Body of pancreas (tissue), 4 donors: ENCODE results near the gene GTF2B. TPM values are rescaled to one million over a fixed set of nuclear protein-coding genes. Genes with fewer than 3 reads are reported as not detected.

Experiments used
- ATAC-seq: fragments of 150-250 bp; one replicate; pipeline ENCODE4 v1.9.1; 2016
- DNase-seq, 4 donors: peaks; one replicate each; pipeline ENCODE4 v3.0.0-alpha.2; 2019
- H3K27ac ChIP-seq, 4 donors: fragments of 200-600 bp; sonication (generic); 1 replicate in 3 of 4; 2 replicates in 1 of 4; pipeline versions ENCODE4 v1.5.1 to v1.6.1; 2016 to 2019; ENCODE audit warnings: mild to moderate bottlenecking in 1 of 4, mixed read lengths in 1 of 4, moderate library complexity in 1 of 4
- H3K27me3 ChIP-seq, 2 donors: fragments of 200-600 bp; sonication (generic); one replicate each; pipeline ENCODE4 v1.6.0; 2016; ENCODE audit warnings: mild to moderate bottlenecking in 1 of 2
- H3K36me3 ChIP-seq, 2 donors: fragments of 200-600 bp; sonication (generic); replicated peaks in 1 of 2; 2 replicates each; pipeline ENCODE4 v1.5.1; 2016; ENCODE audit warnings: low read depth in 2 of 2; ENCODE audit not compliant: insufficient read depth in 1 of 2
- H3K4me1 ChIP-seq: fragments of 200-600 bp; sonication (generic); one replicate; pipeline ENCODE4 v1.6.0; 2016
- H3K4me3 ChIP-seq, 2 donors: fragments of 200-600 bp; sonication (generic); 1 replicate in 1 of 2; 2 replicates in 1 of 2; pipeline ENCODE4 v1.5.1; 2016 to 2019
- H3K9me3 ChIP-seq, 3 donors: fragments of 200-600 bp; sonication (generic); 1 replicate in 2 of 3; 2 replicates in 1 of 3; pipeline ENCODE4 v1.5.1; 2016
- CTCF ChIP-seq, 7 experiments: fragments of 450-650 bp in 4 of 7; fragments of 200-600 bp in 3 of 7; sonication (generic) in 3 of 7; IDR thresholded peaks; one replicate each; pipeline ENCODE4 v1.5.1; 2016 to 2019; ENCODE audit warnings: antibody characterized with exemption in 7 of 7
- POLR2A ChIP-seq, 3 donors: fragments of 450-650 bp; IDR thresholded peaks; one replicate each; pipeline ENCODE4 v1.6.1; 2016; ENCODE audit warnings: antibody characterized with exemption in 3 of 3, mild to moderate bottlenecking in 2 of 3
- WGBS, 2 donors: methylation state at CpG; one replicate each; pipeline ENCODE4 v1.1.5; 2017; 5-methylcytosine and 5-hydroxymethylcytosine counted together
- intact Hi-C: fragments of 100-400 bp; cut with DNase I; formaldehyde crosslinking; loops from one replicate; pipeline ENCODE4 v1.15.1; 2023
- total RNA-seq, 2 donors: library from RNA; depleted of rRNA; stranded (reverse); fragments of >200 nt; gene quantifications; one replicate each; pipeline ENCODE4 v1.1.0, GENCODE V29; 2016

GTF2B gene
- total RNA-seq, 2 donors from 2014 or later = 5.9 to 16.9 TPM

GRCh38 chr1:88891951-88892340 lies 579 bp upstream of the GTF2B start:
- Histone ChIP-seq H3K27ac (peak overlapping the region; percentile 89 to 99 (median 94)), H3K4me3 (peak overlapping the region; percentile 56 to 88), H3K36me3 (no peaks in the 10 kb centered on the region), H3K27me3 (no peaks in the 10 kb centered on the region), H3K4me1 (peaks cover 31% of the 10 kb centered on the region), H3K9me3 (no peaks in the 10 kb centered on the region)
- WGBS, 2 donors = 11 to 19% methylated on average over 10 of the region's 10 CpGs
- no peak for DNase-seq
- no peak for TF ChIP-seq POLR2A (IDR thresholded peaks at IDR 0.05)
- TF ChIP-seq CTCF (IDR thresholded peaks at IDR 0.05) = no peak
- peak; percentile 1 for ATAC-seq
- intact Hi-C loops = no loop called here

DNA sequence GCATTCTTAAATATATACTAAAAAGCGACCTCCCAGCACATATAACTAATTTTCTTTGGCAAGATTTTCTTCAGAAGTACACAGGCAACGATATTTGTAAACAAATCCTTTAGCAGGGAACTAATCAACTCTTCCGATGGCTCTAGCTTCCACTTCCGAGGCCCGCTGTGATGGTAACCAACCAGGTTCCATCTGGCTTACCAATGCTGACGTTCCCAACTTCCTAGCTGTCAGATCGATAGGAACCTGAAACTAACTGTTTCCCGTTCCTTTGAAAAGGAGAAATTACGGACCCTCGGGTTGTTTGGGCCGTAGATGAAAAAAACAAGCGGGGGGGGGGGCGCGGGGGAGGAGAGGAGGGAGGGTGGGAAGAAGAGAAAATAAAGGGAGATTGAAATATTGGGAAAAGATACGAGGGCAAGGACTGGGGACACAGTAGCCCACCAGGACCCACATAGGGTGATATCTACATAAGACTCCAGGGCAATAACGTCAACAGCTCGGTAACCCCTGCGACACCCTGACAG lies 513 bp downstream of the GTF2B start:
- Histone ChIP-seq H3K4me1 (peaks cover 31% of the 10 kb centered on the region), H3K27me3 (no peaks in the 10 kb centered on the region), H3K9me3 (no peaks in the 10 kb centered on the region), H3K4me3 (peak overlapping the region; percentile 56 to 88), H3K27ac (peak overlapping the region; percentile 89 to 99 (median 94)), H3K36me3 (peaks cover 0 to 4% of the 10 kb centered on the region in 2 donors)
- intact Hi-C loops = no loop called here
- peak; percentile 32 to 53 (median 44) for DNase-seq
- 0% methylated on average over 16 to 17 of the region's 18 CpGs for WGBS, 2 donors
- TF ChIP-seq POLR2A (IDR thresholded peaks at IDR 0.05) (no peak), CTCF (IDR thresholded peaks at IDR 0.05) (no peak)
- ATAC-seq = peak; percentile 45

DNA sequence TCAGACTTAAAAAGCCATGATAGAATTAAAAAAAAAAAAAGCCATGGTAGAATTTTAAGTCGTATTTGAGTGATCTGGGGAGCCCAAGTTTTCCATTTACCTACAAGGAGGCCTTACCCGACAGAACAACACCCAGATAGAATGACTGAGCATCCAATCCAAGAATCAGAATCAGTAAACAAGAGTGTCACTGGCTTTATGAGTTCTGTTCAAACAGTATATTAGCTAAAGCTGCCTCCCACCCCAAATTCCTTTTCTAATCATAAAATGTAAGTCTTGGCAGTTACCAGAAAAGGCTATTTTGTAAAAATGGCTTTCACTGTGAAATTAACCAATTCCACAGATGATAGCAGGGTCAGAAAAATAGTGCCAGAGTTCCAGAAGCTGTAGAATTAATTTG lies 1.2 kb downstream of the GTF2B start:
- DNase-seq (no peak), ATAC-seq (no peak)
- Histone ChIP-seq H3K27ac (peak overlapping the region in 3 of 4 donors; percentile 89 to 96 (median 93)), H3K36me3 (peaks cover 0 to 7% of the 10 kb centered on the region in 2 donors), H3K4me1 (peaks cover 31% of the 10 kb centered on the region), H3K27me3 (no peaks in the 10 kb centered on the region), H3K9me3 (no peaks in the 10 kb centered on the region), H3K4me3 (peak overlapping the region; percentile 56 to 88)
- intact Hi-C loops = no loop called here
- TF ChIP-seq POLR2A (IDR thresholded peaks at IDR 0.05) (no peak), CTCF (IDR thresholded peaks at IDR 0.05) (no peak)
- 22 to 26% methylated on average over 2 of the region's 2 CpGs for WGBS, 2 donors

DNA sequence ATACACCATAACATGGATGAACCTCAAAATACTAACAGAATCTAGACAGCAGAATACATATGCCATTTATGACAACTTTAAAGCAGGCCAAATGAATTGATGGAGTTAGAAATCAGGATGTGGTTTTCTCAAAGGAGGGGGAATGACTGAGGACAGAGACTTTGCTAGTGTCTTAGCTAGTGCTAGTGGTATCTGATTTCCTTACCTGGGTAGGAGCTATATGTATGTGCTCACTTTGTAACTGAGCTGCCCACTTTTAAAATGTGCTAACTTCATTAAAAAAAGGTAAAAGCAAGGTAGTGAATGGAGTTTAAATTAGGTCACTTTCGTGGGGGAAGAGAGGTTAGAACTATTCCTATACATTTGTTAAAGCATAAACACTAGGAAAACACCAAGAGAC lies 2.6 kb downstream of the GTF2B start:
- H3K4me1 ChIP-seq = peaks cover 34% of the 10 kb centered on the region

GRCh38 chr1:88885933-88886332 lies 5.4 kb downstream of the GTF2B start:
- no peak for ATAC-seq
- intact Hi-C loops = no loop called here
- WGBS, 2 donors = 64 to 67% methylated on average over 3 of the region's 3 CpGs

More for the DNA sequence above, 2.6 kb downstream of the GTF2B start:
- TF ChIP-seq POLR2A (IDR thresholded peaks at IDR 0.05) = no peak
- Histone ChIP-seq H3K27me3 (no peaks in the 10 kb centered on the region), H3K36me3 (peaks cover 0 to 11% of the 10 kb centered on the region in 2 donors), H3K27ac (no peak overlapping the region), H3K9me3 (no peaks in the 10 kb centered on the region), H3K4me3 (no peak overlapping the region)
- ATAC-seq (no peak), DNase-seq (no peak)
- WGBS, 2 donors = 42 to 48% methylated on average over 1 of the region's 1 CpG
- intact Hi-C loops = no loop called here

More at GRCh38 chr1:88885933-88886332, 5.4 kb downstream of the GTF2B start:
- Histone ChIP-seq H3K9me3 (no peaks in the 10 kb centered on the region), H3K4me1 (peaks cover 39% of the 10 kb centered on the region), H3K36me3 (peaks cover 0 to 15% of the 10 kb centered on the region in 2 donors), H3K27ac (no peak overlapping the region), H3K4me3 (no peak overlapping the region), H3K27me3 (no peaks in the 10 kb centered on the region)
- DNase-seq = no peak
- no peak for TF ChIP-seq POLR2A (IDR thresholded peaks at IDR 0.05)
- no peak for TF ChIP-seq CTCF (IDR thresholded peaks at IDR 0.05)
